Activated naive CD8-positive, alpha-beta T cell treated with anti-CD3 and anti-CD28 coated beads, Interleukin-2, amount 10 ng/mL, durations not matched to agents 7 days and 5 days (primary cell): ENCODE results near the gene APEX1. TPM values are rescaled to one million over a fixed set of nuclear protein-coding genes. Genes with fewer than 3 reads are reported as not detected.

Experiments used
- ATAC-seq: fragments of 150-1000 bp; cut with Tn5 transposase; one replicate; pipeline ENCODE4 v1.10.0; 2021; ENCODE audit warnings: low read depth, moderate library complexity
- POLR2A ChIA-PET: fragments of 350-600 bp; sonication (Branson Sonifier 250); formaldehyde crosslinking; loops from one replicate; lab custom pipeline; 2021; ENCODE audit warnings: antibody characterized with exemption; lab: Charles Lee
- DNase-seq: peaks from one replicate; pipeline ENCODE4 v3.0.0; 2021
- H3K27ac Mint-ChIP-seq: one replicate; pipeline ENCODE4 v1.8.0; 2022; ENCODE audit warnings: mild to moderate bottlenecking, mixed read lengths
- H3K27me3 Mint-ChIP-seq: one replicate; pipeline ENCODE4 v1.8.0; 2022; ENCODE audit warnings: mild to moderate bottlenecking, moderate library complexity, mixed read lengths
- H3K36me3 Mint-ChIP-seq: one replicate; pipeline ENCODE4 v1.8.0; 2021; ENCODE audit warnings: mild to moderate bottlenecking, mixed read lengths
- H3K4me1 Mint-ChIP-seq: one replicate; pipeline ENCODE4 v1.8.0; 2021; ENCODE audit warnings: mixed read lengths
- H3K4me3 Mint-ChIP-seq: one replicate; pipeline ENCODE4 v1.8.0; 2022; ENCODE audit warnings: mild to moderate bottlenecking, moderate library complexity, mixed read lengths
- H3K9me3 Mint-ChIP-seq: one replicate; pipeline ENCODE4 v1.8.0; 2021; ENCODE audit warnings: mixed read lengths
- total RNA-seq, 2 experiments: library from RNA; stranded (reverse); gene quantifications; one replicate each; pipeline ENCODE4 v1.2.3, GENCODE V29; 2021

APEX1 gene
- total RNA-seq, 2 experiments from 2014 or later = 118 to 123 TPM

GRCh38 chr14:20469242-20469889 is 14.3 kb downstream of the APEX1 start, which contains the start of gene PNP:
Gene PNP (plus strand): TSS chr14:20469406. CDS start chr14:20469525, 119 bp downstream.
- DNase-seq (peak; percentile 86), ATAC-seq (peak; percentile 94)
- Mint-ChIP-seq H3K9me3 (no peaks in the 10 kb centered on the region), H3K4me3 (peak within 1 kb of the TSS; percentile 99), H3K27ac (peak within 1 kb of the TSS; percentile 99), H3K27me3 (no peaks in the 10 kb centered on the region), H3K36me3 (peaks cover 32% of the 10 kb centered on the region), H3K4me1 (peaks cover 42% of the 10 kb centered on the region)
- POLR2A ChIA-PET = interaction anchor here (0.6 to 3.1 kb wide), 21 partner anchors 8 to 212 kb away, joined by 3 to 36 read pairs (median 6); partner anchors contain the start of genes APEX1, CCNB1IP1, OSGEP and PARP2

GRCh38 chr14:20469890-20470602 is 15.0 kb downstream of the APEX1 start:
- Mint-ChIP-seq H3K4me1 (peaks cover 44% of the 10 kb centered on the region), H3K4me3 (peak overlapping the region; percentile 99), H3K9me3 (no peaks in the 10 kb centered on the region), H3K27ac (peak overlapping the region; percentile 99), H3K27me3 (no peaks in the 10 kb centered on the region), H3K36me3 (peaks cover 39% of the 10 kb centered on the region)
- ATAC-seq (peak; percentile 27), DNase-seq (peak; percentile 53)
- POLR2A ChIA-PET = interaction anchor here (0.6 to 3.1 kb wide), 20 partner anchors 8 to 212 kb away, joined by 3 to 36 read pairs (median 6); partner anchors contain the start of genes APEX1, CCNB1IP1, OSGEP and PARP2

GRCh38 chr14:20470603-20470901 is 15.5 kb downstream of the APEX1 start:
- DNase-seq (no peak), ATAC-seq (no peak)
- peak overlapping the region; percentile 99 for H3K4me3 Mint-ChIP-seq
- peaks cover 46% of the 10 kb centered on the region for H3K4me1 Mint-ChIP-seq
- POLR2A ChIA-PET = interaction anchor here (1.3 to 3.1 kb wide), 10 partner anchors 8 to 137 kb away, joined by 4 to 36 read pairs (median 18); partner anchors contain the start of genes APEX1, CCNB1IP1, OSGEP and PARP2
- no peaks in the 10 kb centered on the region for H3K27me3 Mint-ChIP-seq
- H3K36me3 Mint-ChIP-seq = peaks cover 43% of the 10 kb centered on the region
- H3K9me3 Mint-ChIP-seq = no peaks in the 10 kb centered on the region
- H3K27ac Mint-ChIP-seq = peak overlapping the region; percentile 99

- Mint-ChIP-seq H3K27me3 (no peaks in the 10 kb centered on the region), H3K9me3 (no peaks in the 10 kb centered on the region), H3K4me3 (peak overlapping the region; percentile 75), H3K36me3 (peaks cover 61% of the 10 kb centered on the region), H3K27ac (peak overlapping the region; percentile 59), H3K4me1 (peaks cover 60% of the 10 kb centered on the region)
- DNase-seq (no peak), ATAC-seq (no peak)
- POLR2A ChIA-PET = interaction anchor here (1.0 to 2.2 kb wide), 2 partner anchors 12 to 18 kb away, joined by 4 to 9 read pairs; partner anchors contain the start of genes APEX1, OSGEP and PIP4P1
These were observed 17.6 kb downstream of the APEX1 start for GRCh38 chr14:20472536-20473169.

GRCh38 chr14:20476776-20477175 is 21.8 kb downstream of the APEX1 start:
- H3K27ac Mint-ChIP-seq = peak overlapping the region; percentile 93
- DNase-seq (no peak), ATAC-seq (no peak)
- peaks cover 66% of the 10 kb centered on the region for H3K36me3 Mint-ChIP-seq
- POLR2A ChIA-PET = interaction anchor here (1.1 to 1.5 kb wide), 2 partner anchors 13 to 15 kb away, joined by 3 to 6 read pairs; partner anchors contain the start of gene PIP4P1
- peaks cover 46% of the 10 kb centered on the region for H3K4me1 Mint-ChIP-seq
- no peaks in the 10 kb centered on the region for H3K27me3 Mint-ChIP-seq
- H3K4me3 Mint-ChIP-seq = peak overlapping the region; percentile 72
- no peaks in the 10 kb centered on the region for H3K9me3 Mint-ChIP-seq

- POLR2A ChIA-PET = interaction anchor here (0.7 to 1.5 kb wide), 4 partner anchors 9 to 16 kb away, joined by 3 to 8 read pairs (median 4); partner anchors contain the start of gene PIP4P1
- H3K27ac Mint-ChIP-seq = peak overlapping the region; percentile 93
- H3K4me3 Mint-ChIP-seq = peak overlapping the region; percentile 72
- H3K27me3 Mint-ChIP-seq = no peaks in the 10 kb centered on the region
- ATAC-seq = peak; percentile 65
- no peaks in the 10 kb centered on the region for H3K9me3 Mint-ChIP-seq
- H3K4me1 Mint-ChIP-seq = peaks cover 40% of the 10 kb centered on the region
- peak; percentile 45 for DNase-seq
- H3K36me3 Mint-ChIP-seq = peaks cover 61% of the 10 kb centered on the region
These were observed 22.3 kb downstream of the APEX1 start for GRCh38 chr14:20477211-20477876.

GRCh38 chr14:20478894-20479293 is 23.9 kb downstream of the APEX1 start:
- Mint-ChIP-seq H3K27me3 (no peaks in the 10 kb centered on the region), H3K4me3 (no peak overlapping the region), H3K36me3 (peaks cover 52% of the 10 kb centered on the region), H3K9me3 (no peaks in the 10 kb centered on the region), H3K27ac (no peak overlapping the region), H3K4me1 (peaks cover 31% of the 10 kb centered on the region)
- POLR2A ChIA-PET = interaction anchor here (1.0 to 1.7 kb wide), 4 partner anchors 8 to 63 kb away, joined by 3 to 9 read pairs (median 6); partner anchors contain the start of genes PIP4P1 and PNP
- ATAC-seq = no peak
- no peak for DNase-seq

- no peak overlapping the region for H3K4me3 Mint-ChIP-seq
- peaks cover 21% of the 10 kb centered on the region for H3K4me1 Mint-ChIP-seq
- H3K27me3 Mint-ChIP-seq = no peaks in the 10 kb centered on the region
- no peak overlapping the region for H3K27ac Mint-ChIP-seq
- no peaks in the 10 kb centered on the region for H3K9me3 Mint-ChIP-seq
- no peak for DNase-seq
- no peak for ATAC-seq
- peaks cover 22% of the 10 kb centered on the region for H3K36me3 Mint-ChIP-seq
- POLR2A ChIA-PET = interaction anchor here (1.4 kb wide), 1 partner anchor 13 kb away, joined by 3 read pairs; the partner anchor contains the start of gene PNP
These were observed 27.4 kb downstream of the APEX1 start for GRCh38 chr14:20482382-20482781.

- Mint-ChIP-seq H3K36me3 (peaks cover 2% of the 10 kb centered on the region), H3K27me3 (no peaks in the 10 kb centered on the region), H3K4me1 (peaks cover 39% of the 10 kb centered on the region), H3K4me3 (no peak overlapping the region), H3K9me3 (no peaks in the 10 kb centered on the region), H3K27ac (no peak overlapping the region)
- DNase-seq (no peak), ATAC-seq (no peak)
- POLR2A ChIA-PET = interaction anchor here (2.1 kb wide), 1 partner anchor 16 kb away, joined by 10 read pairs; no protein-coding TSS in a partner anchor
These were observed 30.9 kb downstream of the APEX1 start for GRCh38 chr14:20485900-20486299.

- peaks cover 47% of the 10 kb centered on the region for H3K4me1 Mint-ChIP-seq
- peak overlapping the region; percentile 5 for H3K27ac Mint-ChIP-seq
- no peaks in the 10 kb centered on the region for H3K27me3 Mint-ChIP-seq
- DNase-seq = no peak
- POLR2A ChIA-PET = interaction anchor here (0.8 to 2.1 kb wide), 4 partner anchors 8 to 144 kb away, joined by 4 to 10 read pairs (median 4); partner anchors contain the start of gene PARP2
- ATAC-seq = peak; percentile 9
- H3K36me3 Mint-ChIP-seq = peaks cover 2% of the 10 kb centered on the region
- peak overlapping the region; percentile 34 for H3K4me3 Mint-ChIP-seq
- H3K9me3 Mint-ChIP-seq = peaks cover 2% of the 10 kb centered on the region
These were observed 31.8 kb downstream of the APEX1 start for GRCh38 chr14:20486684-20487395.

- H3K27ac Mint-ChIP-seq = peak overlapping the region; percentile 5
- H3K27me3 Mint-ChIP-seq = no peaks in the 10 kb centered on the region
- H3K9me3 Mint-ChIP-seq = peaks cover 2% of the 10 kb centered on the region
- peaks cover 51% of the 10 kb centered on the region for H3K4me1 Mint-ChIP-seq
- peak; percentile 42 for ATAC-seq
- peaks cover 2% of the 10 kb centered on the region for H3K36me3 Mint-ChIP-seq
- peak overlapping the region; percentile 34 for H3K4me3 Mint-ChIP-seq
- POLR2A ChIA-PET = interaction anchor here (0.8 to 2.1 kb wide), 4 partner anchors 9 to 145 kb away, joined by 4 to 10 read pairs (median 4); partner anchors contain the start of gene PARP2
- DNase-seq = no peak
These were observed 32.3 kb downstream of the APEX1 start for GRCh38 chr14:20487396-20487725.
